HepG2 (cell line): Measurements from ENCODE around the gene CPLANE2. TPM values are rescaled to one million over a fixed set of nuclear protein-coding genes. Genes with fewer than 3 reads are reported as not detected.

ENCODE experiments used
- ATAC-seq: fragments of 200-7000 bp; cut with Tn5 transposase; 3 replicates; pipeline ENCODE4 v1.9.1; 2020; ENCODE audit warnings: mild to moderate bottlenecking, moderate library complexity
- BruUV-seq: library from RNA; stranded (reverse); fragments of 400-500 nt; replicated peaks from 2 replicates; lab custom pipeline; 2021; lab: Mats Ljungman, UMichigan
- CTCF ChIA-PET: fragments of 300-600 bp; formaldehyde crosslinking; extraction: SDS; loops from one replicate; lab custom pipeline; 2021; ENCODE audit warnings: low total read pairs, inconsistent platforms, low intra/inter-chr PET ratio; lab: Yijun Ruan, JAX
- POLR2A ChIA-PET: fragments of 350-600 bp; sonication (Branson Sonifier 250); formaldehyde crosslinking; loops from one replicate; lab custom pipeline; 2020; ENCODE audit warnings: antibody characterized with exemption, inconsistent platforms; lab: Yijun Ruan, JAX
- DNase-seq: peaks from one replicate; pipeline ENCODE4 v3.0.0-alpha.2; 2015; ENCODE audit warnings: low spot score
- FAIRE-seq: peaks from 3 replicates; lab custom pipeline; 2011; peaks lifted over from hg19 to GRCh38; lab: Jason Lieb, UNC
- H2AFZ ChIP-seq: one replicate; pipeline ENCODE4 v1.6.1; 2011; ENCODE audit warnings: low read length, inconsistent platforms
- H3K27ac ChIP-seq: fragments of 300-600 bp; 3 replicates; pipeline ENCODE4 v1.8.0; 2011; ENCODE audit warnings: mixed run types, mild to moderate bottlenecking, mixed read lengths, low read length, inconsistent platforms; ENCODE audit not compliant: insufficient read depth; ENCODE audit errors: extremely low read length
- H3K27me3 ChIP-seq, 2 experiments: fragments of 200-600 bp in 1 of 2; 2 replicates in 1 of 2; 3 replicates in 1 of 2; pipeline versions ENCODE4 v1.6.0 to v1.8.0; 2011; ENCODE audit warnings: low read length in 2 of 2, mild to moderate bottlenecking in 2 of 2, moderate library complexity in 2 of 2, inconsistent platforms in 1 of 2; ENCODE audit not compliant: insufficient read depth in 2 of 2, control insufficient read depth in 1 of 2
- H3K36me3 ChIP-seq, 2 experiments: fragments of 200-600 bp in 1 of 2; replicated peaks in 1 of 2; 2 replicates in 1 of 2; 3 replicates in 1 of 2; pipeline versions ENCODE4 v1.5.1 to v1.8.0; 2011; ENCODE audit warnings: low read length in 2 of 2, inconsistent platforms in 1 of 2; ENCODE audit not compliant: insufficient read depth in 2 of 2, control insufficient read depth in 1 of 2
- H3K4me1 ChIP-seq: 2 replicates; pipeline ENCODE4 v1.5.1; 2012; ENCODE audit warnings: low read length, inconsistent platforms; ENCODE audit not compliant: insufficient read depth
- H3K4me2 ChIP-seq: 2 replicates; pipeline ENCODE4 v1.6.0; 2011; ENCODE audit warnings: low read depth, low read length, inconsistent platforms
- H3K4me3 ChIP-seq, 3 experiments: fragments of 200-600 bp in 1 of 3; sonication (generic), shearing (Covaris generic) in 1 of 3; replicated peaks in 1 of 3; 2 replicates each; pipeline ENCODE4 v1.5.1; 2011 to 2016; ENCODE audit warnings: low read length in 3 of 3, inconsistent platforms in 2 of 3, low read depth in 2 of 3, mild to moderate bottlenecking in 2 of 3, control low read depth in 1 of 3, mixed read lengths in 1 of 3; ENCODE audit not compliant: insufficient read depth in 1 of 3
- H3K79me2 ChIP-seq: one replicate; pipeline ENCODE4 v1.6.1; 2011; ENCODE audit warnings: low read length, inconsistent platforms; ENCODE audit not compliant: insufficient read depth
- H3K9ac ChIP-seq: 2 replicates; pipeline ENCODE4 v1.6.0; 2011; ENCODE audit warnings: mild to moderate bottlenecking, low read depth, low read length, inconsistent platforms; ENCODE audit not compliant: insufficient read depth
- H3K9me3 ChIP-seq: 2 replicates; pipeline ENCODE4 v1.5.1; 2012; ENCODE audit warnings: mild to moderate bottlenecking, low read length
- H4K20me1 ChIP-seq: 2 replicates; pipeline ENCODE4 v1.6.0; 2011; ENCODE audit warnings: inconsistent platforms, mild to moderate bottlenecking, low read length, moderate library complexity; ENCODE audit not compliant: insufficient read depth
- AGO2 ChIP-seq: fragments of 200-400 bp; formaldehyde crosslinking; optimal IDR thresholded peaks from 2 replicates; pipeline ENCODE3; 2017; ENCODE audit warnings: mild to moderate bottlenecking, low read depth, low read length, moderate library complexity
- PREB ChIP-seq: sonication (generic); formaldehyde crosslinking; IDR thresholded peaks from 2 replicates; pipeline ENCODE4 v1.4.0; 2020; ENCODE audit warnings: missing genetic modification reagents
- SRF ChIP-seq: IDR thresholded peaks from 2 replicates; pipeline ENCODE4 v1.6.1; 2011; ENCODE audit warnings: mild to moderate bottlenecking, low read depth, low read length, moderate library complexity
- TFAP4 ChIP-seq: sonication (generic); IDR thresholded peaks from 2 replicates; pipeline ENCODE4 v1.6.1; 2016; ENCODE audit warnings: low read depth, borderline replicate concordance
- YEATS2 ChIP-seq: sonication (generic); formaldehyde crosslinking; IDR thresholded peaks from 2 replicates; pipeline ENCODE4 v1.4.0; 2020; ENCODE audit warnings: missing genetic modification reagents, borderline replicate concordance
- ZBTB20 ChIP-seq: sonication (generic); formaldehyde crosslinking; IDR thresholded peaks from 2 replicates; pipeline ENCODE4 v1.8.1; 2023; ENCODE audit warnings: missing genetic modification reagents, low read depth, mild to moderate bottlenecking, borderline replicate concordance
- ZNF274 ChIP-seq: sonication (generic); formaldehyde crosslinking; IDR thresholded peaks from 2 replicates; pipeline ENCODE4 v1.5.1; 2020; ENCODE audit warnings: mild to moderate bottlenecking, missing genetic modification reagents
- ZNF616 ChIP-seq: sonication (generic); formaldehyde crosslinking; IDR thresholded peaks from 2 replicates; pipeline ENCODE4 v1.5.0; 2020; ENCODE audit warnings: low read depth, mild to moderate bottlenecking, missing genetic modification reagents
- ZNF777 ChIP-seq: sonication (generic); formaldehyde crosslinking; IDR thresholded peaks from 2 replicates; pipeline ENCODE4 v1.4.0; 2020; ENCODE audit warnings: missing genetic modification reagents
- ZSCAN20 ChIP-seq: sonication (generic); formaldehyde crosslinking; IDR thresholded peaks from 2 replicates; pipeline ENCODE4 v1.4.0; 2020; ENCODE audit warnings: missing genetic modification reagents, mild to moderate bottlenecking, borderline replicate concordance
- WGBS: methylation state at CpG from one replicate; pipeline ENCODE4 v1.1.6; 2017; ENCODE audit warnings: low lambda C conversion rate; 5-methylcytosine and 5-hydroxymethylcytosine counted together
- in situ Hi-C: cut with HindIII; loops from 2 replicates; pipeline ENCODE4 v1.10.0; 2017; ENCODE audit warnings: low pct_unique_long_range_greater_than_20kb; ENCODE audit not compliant: extremely low pct_ligation_motif_present
- intact Hi-C: fragments of 100-400 bp; cut with micrococcal nuclease; formaldehyde crosslinking; loops from one replicate; pipeline ENCODE4 v1.10.0; 2022; ENCODE audit not compliant: unreplicated experiment
- polyA plus RNA-seq, 8 experiments: library from polyadenylated mRNA; depleted of rRNA in 3 of 8; stranded (reverse) in 7 of 8; unstranded in 1 of 8; fragments of >200 nt; fragmentation: Illumina TruSeq in 4 of 8; extraction: Trizol in 4 of 8; gene quantifications; 2 replicates each; pipeline versions ENCODE4 v1.2.1 to v1.2.3, GENCODE V29; 2011 to 2016; ENCODE audit warnings: low read depth in 4 of 8, missing spikeins in 1 of 8, mixed read lengths in 1 of 8; ENCODE audit not compliant: insufficient read depth in 1 of 8
- total RNA-seq, 5 experiments: library from RNA; depleted of rRNA; stranded (reverse); fragments of >200 nt; fragmentation: Illumina TruSeq; extraction: Trizol; gene quantifications; 2 replicates each; pipeline ENCODE4 v1.2.3, GENCODE V29; 2016; ENCODE audit warnings: low read depth in 1 of 5

The CPLANE2 gene
- total and polyA plus RNA-seq, 2 of the 13 experiments (the other 11 are each of a cell fraction or from before 2014, with no cell fraction given), result 0.29 to 1.6 TPM

DNA sequence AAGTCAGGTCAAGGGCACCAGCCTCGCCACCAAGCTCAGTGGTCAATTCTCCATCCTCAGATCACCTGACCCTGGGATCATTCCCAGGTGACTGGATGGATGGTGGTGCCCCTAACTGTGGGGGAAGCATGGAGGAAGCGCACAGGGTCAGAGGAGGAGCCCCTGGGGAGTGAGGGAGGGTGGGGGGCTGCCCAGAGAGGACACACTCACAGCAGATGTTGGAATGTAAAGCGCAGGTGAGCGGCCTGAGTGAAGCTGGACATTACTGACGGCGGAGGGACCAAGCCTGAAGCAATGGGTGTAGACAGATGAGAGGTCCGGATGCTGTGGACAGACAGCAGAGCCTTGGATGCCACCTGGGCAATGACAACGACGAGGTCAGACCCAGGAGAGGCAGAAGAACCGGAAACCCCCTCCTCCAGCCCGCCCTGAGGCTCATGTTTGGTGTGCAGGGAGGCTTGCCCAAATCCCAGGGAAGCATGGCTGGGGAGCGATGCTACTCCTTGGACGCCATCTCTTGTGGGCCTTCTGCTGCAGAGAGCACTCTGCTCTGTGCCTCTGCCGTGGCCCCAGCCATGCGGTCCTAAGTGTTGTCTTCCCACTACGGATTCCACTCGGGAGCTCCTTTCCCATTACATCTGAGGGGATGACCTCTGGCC lies 5.7 kb upstream of the CPLANE2 start:
- WGBS, result 69% methylated on average over 9 of the region's 17 CpGs
- ATAC-seq (peak; percentile 4), DNase-seq (no peak), FAIRE-seq (no peak)
- Histone ChIP-seq H3K36me3 (peaks cover 2 to 5% of the 10 kb centered on the region in 2 experiments; a peak in 1 of 5 replicates), H4K20me1 (no peaks in the 10 kb centered on the region), H3K9ac (no peak overlapping the region), H2AFZ (no peak overlapping the region), H3K4me2 (no peak overlapping the region), H3K4me3 (no peak overlapping the region), H3K9me3 (no peaks in the 10 kb centered on the region), H3K27me3 (no peaks in the 10 kb centered on the region), H3K79me2 (no peaks in the 10 kb centered on the region), H3K27ac (no peak overlapping the region), H3K4me1 (peaks cover 44% of the 10 kb centered on the region)
- POLR2A ChIA-PET, result no interaction called here
- intact Hi-C loops, result no loop called here
- CTCF ChIA-PET, result no interaction called here
- no TSS peak for BruUV-seq
- in situ Hi-C loops, result loop anchor here (5.0 kb wide), 2 partner anchors 35 to 165 kb away; no protein-coding TSS in a partner anchor
- TF ChIP-seq AGO2 (peak; percentile 44), ZNF777 (CRISPR knock-in tag) (no peak), YEATS2 (CRISPR knock-in tag) (no peak), ZSCAN20 (no peak)

DNA sequence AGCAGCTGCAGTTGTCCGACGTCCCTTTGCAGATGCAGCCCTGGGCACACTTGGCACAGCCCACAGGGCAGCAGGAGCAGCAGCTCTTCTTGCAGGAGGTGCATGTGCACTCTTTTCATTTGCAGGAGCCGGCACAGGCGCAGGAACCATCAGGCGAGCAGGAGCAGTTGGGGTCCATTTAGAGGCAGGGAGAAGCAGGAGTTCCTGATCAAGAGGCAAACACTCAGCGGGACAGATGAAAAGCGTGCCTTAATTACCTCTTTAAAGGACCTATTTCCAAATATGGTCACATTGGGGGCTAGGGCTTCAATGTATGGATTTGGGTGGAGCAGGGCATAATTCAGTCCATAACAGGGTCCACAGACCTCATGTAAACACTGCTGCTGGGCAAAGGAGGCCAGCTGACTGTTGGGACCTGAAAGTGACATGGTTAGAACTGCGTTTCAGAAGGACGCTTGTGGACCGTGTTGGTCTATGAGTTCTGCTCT lies 4.3 kb upstream of the CPLANE2 start:
- Histone ChIP-seq H4K20me1 (no peaks in the 10 kb centered on the region), H3K4me3 (no peak overlapping the region; a peak in 1 of 6 replicates), H3K27me3 (no peaks in the 10 kb centered on the region), H3K27ac (no peak overlapping the region), H3K9ac (no peak overlapping the region), H3K4me2 (peak overlapping the region; percentile 50), H3K9me3 (no peaks in the 10 kb centered on the region), H3K79me2 (no peaks in the 10 kb centered on the region), H3K4me1 (peaks cover 53% of the 10 kb centered on the region), H3K36me3 (no peaks in the 10 kb centered on the region), H2AFZ (no peak overlapping the region)
- ATAC-seq, result peak; percentile 13; the same call in 1 of the 3 replicates
- peak; percentile 16 for DNase-seq
- no peak for TF ChIP-seq ZNF274 (CRISPR knock-in tag)
- TF ChIP-seq TFAP4, result peak; percentile 52; the same call in 1 of the 2 replicates
- no peak for TF ChIP-seq ZNF616
- peak; percentile 73; the same call in 1 of the 2 replicates for TF ChIP-seq SRF
- no peak for TF ChIP-seq PREB (CRISPR knock-in tag)
- peak; percentile 95; the same call in 1 of the 2 replicates for TF ChIP-seq ZBTB20 (CRISPR knock-in tag)
- BruUV-seq, result no TSS peak
- CTCF ChIA-PET, result interaction anchor here (0.7 kb wide), 1 partner anchor 33 kb away, joined by 3 read pairs; no protein-coding TSS in a partner anchor
- POLR2A ChIA-PET, result interaction anchor here (0.5 kb wide), 1 partner anchor 775 kb away, joined by 5 read pairs; no protein-coding TSS in a partner anchor
- intact Hi-C loops (no loop called here), in situ Hi-C loops (loop anchor here (5.0 kb wide), 2 partner anchors 34 to 164 kb away; no protein-coding TSS in a partner anchor)
- FAIRE-seq, result peak; percentile 15
- 26% methylated on average over 7 of the region's 10 CpGs for WGBS
